HG02852 (cell line): ENCODE data around the gene GPR176.
"Not testable (repeated sequence)": the region's sequence is repeated elsewhere in the genome, so short reads cannot be mapped to it uniquely, and the experiment has no call there.

Experiments
- ATAC-seq: cut with Tn5 transposase; IDR thresholded peaks from one replicate; pipeline ENCODE4 v1.9.1; 2021; ENCODE audit warnings: mild to moderate bottlenecking, moderate library complexity; ENCODE audit not compliant: unreplicated experiment

GPR176 gene

DNA sequence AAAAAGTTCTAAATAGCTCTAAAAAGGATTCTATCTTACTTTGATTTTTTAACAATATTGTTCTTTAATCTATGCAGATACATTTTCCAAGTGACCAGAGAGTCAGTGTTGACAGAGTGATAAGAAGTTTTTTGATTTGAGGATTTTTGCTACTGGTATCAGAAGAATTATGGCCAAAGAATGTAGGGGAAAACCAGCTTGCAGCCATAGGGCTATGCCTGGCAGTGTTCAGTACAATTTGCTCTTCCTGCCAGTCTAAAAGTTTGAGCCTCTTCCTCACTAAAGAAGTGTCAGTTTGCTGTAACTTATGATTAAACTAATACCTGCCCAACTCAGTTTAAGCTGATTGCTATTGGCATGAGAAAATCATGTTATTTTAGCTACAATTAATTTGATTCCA lies 102.2 kb downstream of the GPR176 start:
- ATAC-seq: no peak

DNA sequence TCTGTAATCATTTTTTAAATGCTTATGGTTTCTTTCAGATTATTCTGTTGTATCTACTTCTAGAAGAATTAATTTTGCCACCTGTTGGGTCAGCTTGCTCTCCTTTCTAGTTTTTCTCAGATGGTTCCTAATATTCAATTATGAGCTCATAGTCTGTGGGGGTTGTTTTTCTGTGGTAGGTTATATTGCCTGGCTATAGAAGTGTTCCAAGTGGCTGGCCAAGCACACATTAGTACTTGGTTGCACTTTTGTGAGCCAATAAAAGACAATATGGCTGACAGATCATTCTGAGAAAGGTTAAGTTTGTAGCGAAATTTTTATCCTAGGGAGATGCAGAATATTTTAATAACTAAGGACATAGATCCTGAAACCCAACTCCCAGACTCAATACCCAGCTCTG lies 105.6 kb downstream of the GPR176 start:
- no peak for ATAC-seq

GRCh38 chr15:39812651-39813050 lies 107.4 kb downstream of the GPR176 start:
- ATAC-seq: not testable (repeated sequence)

- no peak for ATAC-seq
These were observed 111.2 kb downstream of the GPR176 start for GRCh38 chr15:39808909-39809308.

DNA sequence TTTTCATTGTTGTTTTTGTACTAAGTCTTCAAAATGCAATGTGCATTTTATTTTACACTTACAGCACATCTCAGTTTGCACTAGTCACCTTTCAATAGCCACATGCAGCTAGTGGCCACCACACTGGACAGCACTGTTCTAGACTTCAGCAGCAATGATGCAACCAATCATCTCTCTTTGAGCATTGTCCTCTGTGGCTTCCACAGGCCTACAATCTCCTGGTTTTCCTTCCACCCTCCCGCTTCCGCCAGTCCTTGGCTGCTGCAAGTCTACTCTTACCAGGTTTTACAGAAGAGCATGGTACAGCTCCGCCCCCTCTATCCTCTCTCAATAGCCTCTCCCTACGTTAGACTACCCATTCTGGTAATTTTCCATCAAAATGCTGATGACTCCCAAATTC lies 112.3 kb downstream of the GPR176 start:
- no peak for ATAC-seq

GRCh38 chr15:39804026-39804425 lies 116.0 kb downstream of the GPR176 start:
- no peak for ATAC-seq

DNA sequence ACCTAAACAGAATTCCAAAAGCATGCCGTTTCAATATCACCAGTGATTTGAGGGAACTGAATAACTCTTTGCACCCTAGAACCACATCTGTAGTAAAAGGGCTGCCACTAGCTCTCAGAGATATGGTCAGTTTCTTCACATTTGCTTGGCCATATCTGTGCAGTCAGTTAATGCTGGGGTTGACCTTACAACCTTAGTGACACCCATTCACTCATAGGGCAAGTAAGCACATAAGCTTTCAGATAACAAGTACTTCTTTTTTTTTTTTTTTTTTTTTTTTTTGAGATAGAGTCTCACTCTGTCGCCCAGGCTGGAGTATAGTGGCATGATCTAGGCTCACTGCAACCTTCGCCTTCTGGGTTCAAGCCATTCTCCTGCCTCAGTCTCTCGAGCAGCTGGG lies 117.0 kb downstream of the GPR176 start:
- no peak for ATAC-seq

DNA sequence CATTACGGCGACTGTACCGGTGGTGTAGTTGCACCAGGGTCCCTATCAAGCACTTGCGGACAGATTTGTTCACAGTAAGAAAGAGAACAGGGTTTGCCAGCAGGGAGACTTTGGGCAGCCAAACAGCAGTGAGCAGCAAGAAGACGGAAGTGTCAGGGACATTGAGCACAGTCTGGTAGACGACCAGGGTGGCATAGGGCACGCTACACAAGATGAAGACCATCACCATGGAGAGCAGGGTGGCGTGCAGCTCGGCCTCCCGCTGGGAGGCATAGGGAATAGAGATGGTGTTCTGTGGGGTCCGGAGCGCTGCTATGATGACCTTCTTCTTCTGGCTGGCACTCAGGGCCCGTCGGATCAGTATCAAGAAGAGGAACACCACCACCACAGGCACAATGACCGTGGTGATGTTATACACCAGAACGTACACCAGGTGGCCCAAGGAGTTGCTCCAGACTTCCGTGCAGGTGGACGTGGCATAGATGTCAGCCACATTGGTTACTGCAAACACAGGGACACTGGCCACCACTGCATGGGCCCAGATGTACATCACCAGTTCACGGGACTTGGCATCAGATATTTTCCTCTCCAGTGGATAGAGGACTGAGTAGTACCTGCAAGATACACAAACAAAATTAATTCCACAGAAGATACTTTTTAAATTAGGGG lies 118.3 kb downstream of the GPR176 start:
- ATAC-seq: peak; percentile 41

- no peak for ATAC-seq
These were observed 120.5 kb downstream of the GPR176 start for GRCh38 chr15:39799552-39800011.

DNA sequence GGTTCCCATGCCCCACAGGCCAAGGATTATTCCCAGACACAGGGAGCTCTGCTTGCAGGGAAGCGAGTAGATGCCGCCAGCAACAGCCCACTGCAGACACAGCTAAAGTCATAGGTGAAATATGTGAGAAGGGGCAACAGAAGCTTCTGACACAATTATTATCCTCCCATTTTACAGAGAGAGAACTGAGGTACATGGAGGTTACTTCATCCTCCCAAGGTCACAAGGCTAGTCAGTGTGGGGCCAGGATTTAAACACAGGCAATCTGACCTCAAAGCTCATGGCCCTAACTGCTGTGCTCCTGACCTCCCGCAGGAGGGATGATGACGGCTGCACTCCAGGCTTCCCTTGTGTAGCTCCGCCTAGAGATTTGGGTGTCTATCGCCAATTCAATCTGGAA lies 121.7 kb downstream of the GPR176 start:
- no peak for ATAC-seq

- no peak for ATAC-seq
These were observed 122.7 kb downstream of the GPR176 start for GRCh38 chr15:39797407-39797806.

GRCh38 chr15:39796601-39797000 lies 123.5 kb downstream of the GPR176 start:
- ATAC-seq: no peak

- no peak for ATAC-seq
These were observed 124.6 kb downstream of the GPR176 start for GRCh38 chr15:39795486-39795885.

DNA sequence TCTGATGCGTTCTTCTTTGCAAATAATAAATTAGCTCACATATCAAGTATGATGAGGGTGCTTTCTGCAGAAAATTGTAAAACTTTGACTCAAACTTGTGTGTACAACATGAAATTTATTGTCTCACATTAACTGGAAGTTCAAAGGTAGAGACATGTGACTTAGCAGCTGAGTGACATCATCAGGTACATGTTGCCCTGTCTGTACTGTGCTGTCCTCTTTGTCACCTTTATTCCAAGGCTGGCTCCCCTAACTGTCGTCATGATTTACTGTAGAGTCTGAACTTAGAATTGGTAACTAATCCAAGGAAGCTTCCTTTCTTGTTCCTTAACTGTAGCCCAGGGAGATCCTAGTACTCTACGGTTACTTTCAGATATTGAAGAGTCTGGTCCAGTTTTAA lies 125.1 kb downstream of the GPR176 start:
- no peak for ATAC-seq

- ATAC-seq: no peak
These were observed 126.1 kb downstream of the GPR176 start for GRCh38 chr15:39793923-39794322.

DNA sequence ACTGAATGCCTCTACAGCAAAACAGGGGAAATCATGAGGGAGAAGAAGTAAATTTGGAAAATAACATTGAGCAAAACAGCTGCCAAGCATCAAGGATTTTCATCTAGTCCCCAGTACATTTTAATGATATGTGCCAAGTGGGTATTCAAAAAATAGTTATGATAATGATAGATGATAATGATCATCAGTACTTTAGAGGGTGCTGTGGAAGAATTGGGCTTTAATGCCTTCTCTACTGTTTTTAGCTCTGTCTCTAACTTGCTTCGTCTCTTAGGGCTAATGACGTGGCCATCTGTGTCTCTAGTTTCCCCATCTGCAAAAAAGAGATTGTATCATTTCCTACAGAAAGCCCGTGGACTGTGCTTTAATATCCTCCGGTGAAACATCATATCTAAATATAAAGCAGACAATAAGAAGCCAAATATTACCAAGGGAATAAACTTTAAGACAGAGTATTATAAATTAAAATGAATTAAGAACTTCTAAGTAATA lies 127.2 kb downstream of the GPR176 start:
- ATAC-seq: no peak

GRCh38 chr15:39792025-39792843 lies 127.8 kb downstream of the GPR176 start:
- ATAC-seq: no peak

DNA sequence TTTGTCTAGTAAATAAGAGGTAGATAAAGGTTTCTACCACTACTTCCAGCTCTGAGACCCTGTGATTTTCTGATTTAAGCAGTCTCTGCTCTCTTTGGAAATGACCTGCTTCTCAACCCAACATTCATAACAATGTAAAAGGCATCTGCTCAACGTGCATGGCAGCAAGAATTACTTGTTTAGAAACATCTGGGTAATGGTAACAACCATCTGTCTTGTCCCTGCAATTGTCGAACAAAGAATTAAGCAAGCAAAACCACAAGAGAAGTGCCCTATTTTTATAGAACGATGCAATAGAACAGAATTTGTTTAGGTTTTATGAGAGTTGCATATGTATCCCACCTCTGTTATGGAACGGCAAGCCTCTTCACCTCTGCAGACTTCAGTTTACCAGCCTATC lies 130.3 kb downstream of the GPR176 start:
- no peak for ATAC-seq

- ATAC-seq: no peak
These were observed 131.1 kb downstream of the GPR176 start for GRCh38 chr15:39788800-39789565.

- peak; percentile 54 for ATAC-seq
These were observed 132.0 kb downstream of the GPR176 start for GRCh38 chr15:39788108-39788507.

DNA sequence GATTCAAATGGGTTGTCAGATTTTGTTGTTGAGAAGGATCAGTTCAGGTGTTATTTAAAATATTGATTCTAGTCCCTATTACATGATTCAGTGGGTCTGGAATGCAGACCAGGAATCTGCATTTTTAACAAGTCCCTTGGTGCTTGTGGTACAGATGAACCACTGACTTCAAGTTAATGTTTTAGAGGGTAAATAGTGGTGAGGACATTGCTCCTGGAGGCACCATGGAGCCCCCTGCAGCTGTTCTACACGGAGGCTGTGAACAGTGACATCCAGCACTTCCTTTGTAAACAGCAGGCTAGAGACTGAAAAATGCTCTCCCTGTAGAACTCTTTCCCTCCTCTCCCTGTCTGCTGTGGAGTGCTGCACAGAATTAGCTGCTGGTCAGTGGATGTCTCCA lies 132.6 kb downstream of the GPR176 start:
- ATAC-seq: no peak
